Breast epithelium (tissue), 3 donors: Measurements from ENCODE around the gene PDCD7.

Experiments used
- CTCF ChIP-seq, 3 donors: fragments of 450-650 bp; IDR thresholded peaks; one replicate each; pipeline ENCODE4 v1.5.1; 2016 to 2017; ENCODE audit warnings: antibody characterized with exemption in 3 of 3, mild to moderate bottlenecking in 3 of 3, moderate library complexity in 3 of 3
- POLR2A ChIP-seq: fragments of 450-650 bp; IDR thresholded peaks from one replicate; pipeline ENCODE4 v1.6.1; 2016; ENCODE audit warnings: antibody characterized with exemption, mild to moderate bottlenecking, moderate library complexity
- POLR2AphosphoS5 ChIP-seq, 3 donors: sonication (generic); formaldehyde crosslinking; IDR thresholded peaks; one replicate each; pipeline ENCODE4 v1.6.1; 2017; ENCODE audit warnings: antibody characterized with exemption in 3 of 3

- no peak for TF ChIP-seq POLR2A
- no peak for TF ChIP-seq CTCF (IDR thresholded peaks at IDR 0.05)
- TF ChIP-seq POLR2AphosphoS5 (IDR thresholded peaks at IDR 0.05), result no peak
These were observed 46.6 kb upstream of the PDCD7 start for GRCh38 chr15:65180167-65180566.
